ENCODE results near the gene RNF166.

The RNF166 gene

GRCh38 chr16:88722784-88723506, 16.7 kb upstream of the RNF166 start:
- no peak for DNase-seq

GRCh38 chr16:88721815-88722755, 15.9 kb upstream of the RNF166 start:
- no peak for DNase-seq

DNA sequence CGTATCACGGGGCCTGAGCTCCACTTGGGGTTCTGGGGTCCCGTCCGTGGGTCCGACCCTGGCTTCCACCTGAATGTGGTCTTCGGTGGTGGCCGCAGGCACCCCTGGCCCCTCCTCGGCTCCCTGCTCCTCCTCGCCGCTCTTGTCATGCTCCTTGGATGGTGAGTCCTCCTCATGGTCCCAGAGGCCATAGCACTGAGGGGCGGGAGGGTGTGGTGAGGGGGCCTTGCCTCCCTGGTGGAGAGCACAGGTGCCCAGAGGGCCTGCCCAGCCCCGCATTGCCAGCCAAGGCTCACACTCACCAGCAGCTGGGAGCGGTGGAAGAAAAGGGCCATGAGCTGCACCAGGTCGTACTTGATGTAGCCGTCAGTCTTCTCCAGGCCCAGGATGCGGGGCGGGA, 15.0 kb upstream of the RNF166 start:
- no peak for DNase-seq

GRCh38 chr16:88720396-88720970, 14.3 kb upstream of the RNF166 start:
- DNase-seq, result no peak

GRCh38 chr16:88719933-88720296, 13.7 kb upstream of the RNF166 start:
- no peak for DNase-seq

- DNase-seq, result no peak
Measured at GRCh38 chr16:88719267-88719932, 13.2 kb upstream of the RNF166 start.

- no peak for DNase-seq
Measured at GRCh38 chr16:88718178-88718577, 12.0 kb upstream of the RNF166 start.

- no peak for DNase-seq
Measured at GRCh38 chr16:88716601-88717001, 10.4 kb upstream of the RNF166 start.

GRCh38 chr16:88716201-88716600, 10.0 kb upstream of the RNF166 start:
- no peak for DNase-seq

DNA sequence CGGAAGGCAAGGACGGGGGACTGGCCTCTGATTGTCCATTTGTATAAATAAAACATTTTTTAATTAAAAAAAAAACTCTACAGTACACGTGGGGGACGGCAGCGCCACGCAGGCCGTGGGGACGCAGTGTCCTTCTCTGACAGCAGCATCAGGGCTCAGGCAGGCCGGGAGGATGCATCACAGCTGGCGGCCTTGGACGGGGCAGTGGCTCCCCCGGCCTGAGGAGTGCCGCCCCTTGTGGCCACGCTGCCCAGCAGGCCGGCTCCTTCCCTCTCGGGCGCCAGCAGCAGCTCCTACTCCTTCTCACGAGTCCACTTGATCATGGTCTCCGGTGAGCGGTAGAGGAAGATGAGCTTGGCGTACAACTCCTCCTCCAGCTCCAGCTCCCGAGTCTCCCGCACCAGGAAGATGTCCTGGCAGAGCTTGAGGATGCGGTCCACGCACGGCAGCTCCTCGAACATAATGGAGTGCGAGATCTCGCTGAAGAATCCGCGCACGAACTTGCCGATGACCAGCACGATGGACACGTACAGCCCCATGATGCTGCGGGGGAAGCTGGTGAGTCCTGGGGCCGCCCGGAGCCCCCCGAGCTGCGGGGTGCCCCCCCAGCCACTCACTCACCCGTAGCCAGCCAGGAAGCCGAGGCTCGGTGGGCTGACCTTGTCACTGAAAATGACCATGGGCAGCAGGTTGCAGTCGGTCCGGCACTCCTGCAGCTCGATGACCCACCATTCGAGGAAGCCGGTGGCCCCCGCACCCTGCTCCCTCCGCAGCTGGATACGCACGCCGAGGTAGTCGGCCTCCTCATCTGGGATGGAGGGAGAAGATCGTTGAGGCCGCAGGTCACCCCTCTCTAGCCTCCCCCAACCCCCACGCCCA, 9.3 kb upstream of the RNF166 start:
- no peak for DNase-seq

- DNase-seq, result no peak
Measured at GRCh38 chr16:88714420-88715302, 8.5 kb upstream of the RNF166 start.

- no peak for DNase-seq
Measured at GRCh38 chr16:88713568-88714419, 7.6 kb upstream of the RNF166 start.

DNA sequence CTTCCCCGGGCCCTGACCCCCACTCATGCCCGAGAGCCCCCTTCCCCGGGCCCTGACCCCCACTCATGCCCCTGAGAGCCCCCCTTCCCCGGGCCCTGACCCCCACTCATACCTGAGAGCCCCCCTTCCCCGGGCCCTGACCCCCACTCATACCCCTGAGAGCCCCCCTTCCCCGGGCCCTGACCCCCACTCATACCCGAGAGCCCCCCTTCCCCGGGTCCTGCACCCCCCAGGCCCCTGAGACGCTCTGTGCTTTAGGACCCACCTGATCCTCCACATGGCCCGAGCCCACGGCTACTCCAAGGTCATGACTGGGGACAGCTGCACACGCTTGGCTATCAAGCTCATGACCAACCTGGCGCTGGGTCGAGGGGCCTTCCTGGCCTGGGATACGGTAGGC, 6.8 kb upstream of the RNF166 start:
- no peak for DNase-seq

DNA sequence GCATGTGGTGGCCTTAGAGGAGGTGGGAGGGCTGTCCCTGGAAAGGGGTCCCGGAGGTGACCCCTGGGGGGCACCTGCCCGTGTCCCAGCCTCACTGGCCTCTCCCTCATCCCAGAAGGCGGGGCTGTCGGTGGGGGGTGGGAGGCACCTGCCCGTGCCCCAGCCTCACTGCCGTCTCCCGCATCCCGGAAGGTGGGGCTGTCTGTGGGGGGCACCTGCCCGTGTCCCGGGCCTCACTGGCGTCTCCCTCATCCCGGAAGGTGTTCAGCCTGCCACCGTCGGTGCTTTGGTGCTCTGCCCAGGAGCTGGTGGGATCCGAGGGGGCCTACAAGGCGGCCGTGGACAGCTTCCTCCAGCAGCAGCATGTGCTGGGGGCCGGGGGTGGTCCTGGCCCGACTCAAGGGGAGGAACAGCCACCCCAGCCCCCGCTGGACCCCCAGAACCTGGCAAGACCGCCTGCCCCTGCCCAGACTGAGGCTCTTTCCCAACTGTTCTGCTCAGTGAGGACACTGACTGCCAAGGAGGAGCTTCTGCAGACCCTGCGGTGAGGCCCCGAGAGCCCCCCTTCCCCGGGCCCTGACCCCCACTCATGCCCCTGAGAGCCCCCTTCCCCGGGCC, 6.3 kb upstream of the RNF166 start:
- no peak for DNase-seq

GRCh38 chr16:88711750-88712340, 5.6 kb upstream of the RNF166 start:
- no peak for DNase-seq

DNA sequence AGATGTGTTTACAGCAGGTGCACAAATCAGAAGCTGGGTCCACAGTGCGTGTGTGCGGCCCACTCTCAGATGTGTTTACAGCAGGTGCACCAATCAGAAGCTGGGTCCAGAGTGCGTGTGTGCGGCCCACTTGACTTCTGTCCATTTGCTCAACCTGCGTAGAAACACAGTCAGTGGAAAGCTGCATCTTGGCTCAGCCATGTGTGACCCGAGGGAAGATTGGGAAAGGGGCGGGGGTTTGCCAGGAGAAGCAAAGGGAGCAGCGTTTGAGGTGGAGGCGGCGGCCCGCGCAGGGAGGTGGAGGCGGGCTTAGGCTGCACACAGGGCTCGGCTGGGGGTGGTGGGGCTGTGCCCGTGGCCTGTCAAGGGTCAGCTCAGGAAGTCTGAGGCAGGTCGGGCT, 4.3 kb upstream of the RNF166 start:
- DNase-seq, result no peak

- no peak for DNase-seq
Measured at GRCh38 chr16:88706965-88707826, 988 bp upstream of the RNF166 start.

- DNase-seq, result no peak
Measured at GRCh38 chr16:88705801-88706228, 393 bp downstream of the RNF166 start.

Measured in activated CD4-positive, alpha-beta T cell treated with anti-CD3 and anti-CD28 coated beads, Interleukin-2, Interleukin-6, amounts not matched to agents 100 ng/mL and 50 ng/mL, durations not matched to agents 16 hours and 8 hours (primary cell).